DND-41 (cell line): ENCODE data around the gene BOD1L1.

ENCODE experiments used
- ATAC-seq: fragments of 200-7000 bp; cut with Tn5 transposase; 3 replicates; pipeline ENCODE4 v1.9.1; 2021; ENCODE audit warnings: low read depth; ENCODE audit not compliant: insufficient read depth
- DNase-seq: peaks from one replicate; pipeline ENCODE4 v3.0.0-alpha.2; 2020
- H2AFZ ChIP-seq: 2 replicates; pipeline ENCODE4 v1.6.0; 2012; ENCODE audit warnings: low read depth, low read length
- H3K27ac ChIP-seq: 2 replicates; pipeline ENCODE4 v1.5.1; 2012; ENCODE audit warnings: low read length, inconsistent platforms
- H3K27me3 ChIP-seq: fragments of 200-600 bp; sonication (generic); 2 replicates; pipeline ENCODE4 v1.6.0; 2012; ENCODE audit warnings: low read length, mild to moderate bottlenecking, inconsistent platforms; ENCODE audit not compliant: insufficient read depth, poor library complexity
- H3K36me3 ChIP-seq: 2 replicates; pipeline ENCODE4 v1.5.1; 2012; ENCODE audit warnings: low read length, inconsistent platforms; ENCODE audit not compliant: insufficient read depth
- H3K4me1 ChIP-seq: 2 replicates; pipeline ENCODE4 v1.5.1; 2012; ENCODE audit warnings: mild to moderate bottlenecking, low read length; ENCODE audit not compliant: insufficient read depth
- H3K4me2 ChIP-seq: 2 replicates; pipeline ENCODE4 v1.6.0; 2012; ENCODE audit warnings: mild to moderate bottlenecking, moderate library complexity, low read length, inconsistent platforms; ENCODE audit not compliant: insufficient read depth
- H3K4me3 ChIP-seq, 2 experiments: fragments of 200-600 bp in 1 of 2; shearing (Covaris generic) in 1 of 2; 2 replicates each; pipeline ENCODE4 v1.5.1; 2012 to 2016; ENCODE audit warnings: inconsistent platforms in 2 of 2, low read length in 2 of 2, mild to moderate bottlenecking in 2 of 2, low read depth in 1 of 2, moderate library complexity in 1 of 2
- H3K79me2 ChIP-seq: 2 replicates; pipeline ENCODE4 v1.6.0; 2012; ENCODE audit warnings: low read length, inconsistent platforms; ENCODE audit not compliant: insufficient read depth
- H3K9ac ChIP-seq: 2 replicates; pipeline ENCODE4 v1.6.0; 2012; ENCODE audit warnings: low read depth, mild to moderate bottlenecking, inconsistent platforms, low read length, moderate library complexity
- H3K9me3 ChIP-seq: 2 replicates; pipeline ENCODE4 v1.5.1; 2012; ENCODE audit warnings: low read length, moderate library complexity, mild to moderate bottlenecking, inconsistent platforms; ENCODE audit not compliant: insufficient read depth, severe bottlenecking
- H4K20me1 ChIP-seq: 2 replicates; pipeline ENCODE4 v1.6.0; 2012; ENCODE audit warnings: low read length; ENCODE audit not compliant: insufficient read depth
- EZH2 ChIP-seq: IDR thresholded peaks from 3 replicates; pipeline ENCODE4 v1.6.1; 2012; ENCODE audit warnings: borderline replicate concordance, low read depth, mild to moderate bottlenecking, moderate library complexity, low read length, inconsistent platforms; ENCODE audit not compliant: severe bottlenecking
- TF ChIP-seq, protein P1 (sequence below): IDR thresholded peaks from 2 replicates; pipeline ENCODE4 v1.5.1; 2012; ENCODE audit warnings: borderline replicate concordance, low read length, moderate library complexity, mild to moderate bottlenecking; ENCODE audit not compliant: poor library complexity, severe bottlenecking; ENCODE audit errors: extremely low read depth

The BOD1L1 gene

DNA sequence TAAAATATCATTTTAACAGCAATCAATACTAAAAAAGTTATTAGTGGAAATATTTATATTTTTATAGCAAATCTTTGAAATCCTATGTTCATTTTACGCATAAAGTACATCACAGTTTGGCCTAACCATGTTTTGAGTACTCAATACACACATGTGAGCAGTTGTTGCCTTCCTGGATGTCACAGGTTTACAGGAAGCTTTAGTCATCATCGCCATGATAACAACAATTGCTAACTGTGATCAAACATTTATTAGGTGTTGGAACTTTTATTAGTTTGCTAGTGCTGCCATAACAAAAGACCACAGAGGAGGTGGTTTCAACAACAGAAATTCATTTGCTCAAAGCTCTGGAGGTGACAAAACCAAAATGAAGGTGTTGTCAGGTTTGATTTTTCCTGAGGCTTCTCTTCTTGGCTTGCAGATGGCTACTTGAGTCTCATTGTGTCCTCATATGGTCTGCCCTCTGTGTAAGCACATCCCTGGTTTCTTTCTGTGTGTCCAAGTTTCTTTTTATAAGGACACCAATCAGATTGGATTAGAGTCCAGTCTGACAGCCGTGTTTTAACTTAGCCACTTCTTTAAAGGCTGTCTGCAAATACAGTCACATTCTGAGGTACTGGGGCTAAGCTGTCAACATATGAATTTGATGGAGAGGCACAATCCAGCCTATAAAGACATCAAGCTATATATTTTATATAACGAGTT lies 43.1 kb upstream of the BOD1L1 start:
- Histone ChIP-seq H3K79me2 (no peaks in the 10 kb centered on the region), H3K4me1 (no peaks in the 10 kb centered on the region), H3K4me2 (no peak overlapping the region), H3K27me3 (no peaks in the 10 kb centered on the region), H3K4me3 (no peak overlapping the region), H3K9me3 (no peaks in the 10 kb centered on the region), H3K9ac (no peak overlapping the region), H3K27ac (no peak overlapping the region), H4K20me1 (no peaks in the 10 kb centered on the region), H3K36me3 (no peaks in the 10 kb centered on the region), H2AFZ (no peak overlapping the region)
- DNase-seq = no peak
- no peak for TF ChIP-seq EZH2
- TF ChIP-seq, protein P1, sequence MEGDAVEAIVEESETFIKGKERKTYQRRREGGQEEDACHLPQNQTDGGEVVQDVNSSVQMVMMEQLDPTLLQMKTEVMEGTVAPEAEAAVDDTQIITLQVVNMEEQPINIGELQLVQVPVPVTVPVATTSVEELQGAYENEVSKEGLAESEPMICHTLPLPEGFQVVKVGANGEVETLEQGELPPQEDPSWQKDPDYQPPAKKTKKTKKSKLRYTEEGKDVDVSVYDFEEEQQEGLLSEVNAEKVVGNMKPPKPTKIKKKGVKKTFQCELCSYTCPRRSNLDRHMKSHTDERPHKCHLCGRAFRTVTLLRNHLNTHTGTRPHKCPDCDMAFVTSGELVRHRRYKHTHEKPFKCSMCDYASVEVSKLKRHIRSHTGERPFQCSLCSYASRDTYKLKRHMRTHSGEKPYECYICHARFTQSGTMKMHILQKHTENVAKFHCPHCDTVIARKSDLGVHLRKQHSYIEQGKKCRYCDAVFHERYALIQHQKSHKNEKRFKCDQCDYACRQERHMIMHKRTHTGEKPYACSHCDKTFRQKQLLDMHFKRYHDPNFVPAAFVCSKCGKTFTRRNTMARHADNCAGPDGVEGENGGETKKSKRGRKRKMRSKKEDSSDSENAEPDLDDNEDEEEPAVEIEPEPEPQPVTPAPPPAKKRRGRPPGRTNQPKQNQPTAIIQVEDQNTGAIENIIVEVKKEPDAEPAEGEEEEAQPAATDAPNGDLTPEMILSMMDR = no peak
- ATAC-seq = no peak

DNA sequence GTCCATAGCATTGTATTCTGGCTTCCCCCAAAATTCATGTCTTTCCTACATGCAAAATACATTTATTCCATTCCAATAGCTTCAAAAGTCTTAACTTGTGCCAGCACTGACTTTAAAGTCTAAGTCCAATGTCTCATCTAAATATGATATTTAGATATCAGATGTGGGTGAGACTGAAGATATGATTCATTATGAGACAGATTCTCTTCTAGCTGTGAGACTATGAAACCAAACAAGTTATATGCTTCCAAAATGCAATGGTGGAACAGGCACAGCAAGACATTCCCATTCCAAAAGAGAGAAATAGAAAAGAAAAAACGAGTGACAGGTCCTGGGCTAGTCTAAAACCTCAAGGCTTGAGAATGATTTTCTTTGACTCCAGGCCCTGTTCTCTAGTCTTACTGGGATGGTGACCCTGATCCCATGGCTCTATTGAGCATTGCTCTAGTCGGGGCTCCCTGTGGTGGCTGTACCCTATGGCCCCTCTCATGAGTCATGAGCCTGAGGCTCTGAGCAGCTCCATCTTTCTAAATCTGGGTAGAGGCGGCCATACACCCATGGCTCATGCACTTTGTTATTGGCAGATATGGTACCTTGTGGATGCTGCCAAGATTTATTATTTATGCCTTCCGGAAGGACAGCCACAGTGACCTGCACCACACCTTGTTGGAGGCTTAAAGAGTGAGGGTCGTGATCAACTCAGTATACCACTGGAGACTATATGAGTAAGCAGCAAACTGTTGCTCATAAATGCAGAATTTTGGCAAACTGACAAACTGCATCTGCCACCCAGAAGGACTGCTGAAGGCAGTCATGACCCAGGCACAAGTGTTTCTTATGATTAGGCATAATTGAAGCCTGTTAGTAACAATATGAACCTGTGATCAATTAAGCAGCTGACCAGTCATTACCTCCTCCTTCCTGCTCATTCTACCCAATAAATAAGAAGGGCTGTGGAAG lies 38.5 kb upstream of the BOD1L1 start:
- Histone ChIP-seq H3K4me1 (no peaks in the 10 kb centered on the region), H3K36me3 (no peaks in the 10 kb centered on the region), H3K79me2 (no peaks in the 10 kb centered on the region), H2AFZ (no peak overlapping the region), H3K27ac (no peak overlapping the region), H3K27me3 (no peaks in the 10 kb centered on the region), H3K4me3 (no peak overlapping the region), H3K9ac (no peak overlapping the region), H4K20me1 (no peaks in the 10 kb centered on the region), H3K4me2 (no peak overlapping the region), H3K9me3 (no peaks in the 10 kb centered on the region)
- DNase-seq (no peak), ATAC-seq (no peak)
- TF ChIP-seq, protein P1 = no peak
- no peak for TF ChIP-seq EZH2

DNA sequence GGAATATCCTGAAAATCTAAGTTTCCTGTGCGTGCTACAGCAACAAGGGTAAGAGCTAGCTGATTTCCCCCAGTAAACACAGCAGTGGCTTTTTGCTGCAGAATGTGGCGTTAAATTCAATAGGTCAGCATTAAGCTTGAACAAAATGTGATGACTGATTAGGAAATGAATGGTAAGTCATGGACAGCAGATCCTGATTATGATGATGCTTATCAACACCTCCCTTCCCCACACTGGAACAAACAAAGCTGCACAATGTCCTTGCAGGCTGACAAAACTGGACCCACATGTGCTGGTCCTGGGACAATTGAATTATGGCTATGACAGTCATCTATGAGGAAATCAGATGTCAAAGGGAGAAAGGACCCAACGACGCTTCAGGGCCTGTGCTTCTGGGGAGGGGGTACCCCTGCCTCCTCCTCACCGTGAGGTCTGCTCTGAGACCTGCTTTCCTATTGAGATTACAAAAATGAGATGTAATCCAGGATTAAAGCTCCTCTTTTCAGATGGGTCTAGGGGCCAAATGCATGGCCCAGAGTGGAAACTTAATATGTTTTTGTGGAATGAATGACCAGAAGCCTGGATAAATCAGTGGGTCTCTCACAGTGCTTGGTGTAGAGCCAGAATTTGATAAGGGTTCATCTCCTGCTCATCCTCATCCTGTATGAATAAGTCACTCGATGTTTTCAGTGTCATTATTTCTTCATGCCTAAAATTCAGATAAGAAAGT lies 32.0 kb upstream of the BOD1L1 start:
- Histone ChIP-seq H3K36me3 (no peaks in the 10 kb centered on the region), H3K9ac (no peak overlapping the region), H2AFZ (no peak overlapping the region), H3K27me3 (no peaks in the 10 kb centered on the region), H3K4me1 (peaks cover 5% of the 10 kb centered on the region; the same call in 1 of the 2 replicates), H3K27ac (no peak overlapping the region), H3K4me2 (no peak overlapping the region), H3K9me3 (no peaks in the 10 kb centered on the region), H3K4me3 (no peak overlapping the region), H4K20me1 (no peaks in the 10 kb centered on the region), H3K79me2 (no peaks in the 10 kb centered on the region)
- no peak for TF ChIP-seq EZH2
- TF ChIP-seq, protein P1 = no peak
- no peak for DNase-seq
- no peak for ATAC-seq
